SH-SY5Y (cell line): ENCODE results near the gene UBAP2.

Source experiments
- GATA2 ChIP-seq: IDR thresholded peaks from 2 replicates; pipeline ENCODE4 v1.6.1; 2011; ENCODE audit warnings: mild to moderate bottlenecking, low read depth, low read length
- GATA3 ChIP-seq: IDR thresholded peaks from 2 replicates; pipeline ENCODE4 v1.6.1; 2011; ENCODE audit warnings: low read depth, mild to moderate bottlenecking, low read length, moderate library complexity

DNA sequence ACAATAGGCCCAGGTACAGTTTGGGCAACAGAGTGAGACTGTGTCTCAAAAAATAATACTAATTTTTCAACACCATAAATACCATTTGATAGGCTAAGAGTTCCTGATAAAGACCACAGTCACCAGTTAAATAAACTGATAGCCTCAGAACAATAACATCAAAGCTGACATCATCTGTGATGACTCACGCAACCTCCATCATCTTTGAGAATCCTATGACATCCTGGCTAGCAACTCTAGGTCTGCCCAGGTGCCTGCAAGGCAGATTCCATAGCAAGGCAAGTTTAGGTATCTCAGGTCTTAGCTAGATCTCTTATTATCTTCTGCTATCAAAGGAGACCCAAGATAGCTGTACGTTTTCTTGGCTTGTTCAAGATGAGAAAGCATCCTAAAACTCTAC, 30.5 kb upstream of the UBAP2 start:
- no peak for TF ChIP-seq GATA2
- no peak for TF ChIP-seq GATA3
